Measurements from ENCODE around the gene RPL5.

The RPL5 gene

GRCh38 chr1:92883297-92883696 is 51.5 kb downstream of the RPL5 start:
- DNase-seq (ENCODE audit: low read depth), result no peak
- H3K4me3 ChIP-seq (ENCODE audit: low read depth, low read length), result no peak overlapping the region
- TF ChIP-seq CTCF (IDR thresholded peaks at IDR 0.05; ENCODE audit: low read depth, low read length, missing control alignments), result no peak

- no peak for TF ChIP-seq CTCF (IDR thresholded peaks at IDR 0.05; ENCODE audit: low read depth, low read length, missing control alignments)
- no peak overlapping the region for H3K4me3 ChIP-seq (ENCODE audit: low read depth, low read length)
- no peak for DNase-seq (ENCODE audit: low read depth)
These were observed 52.4 kb downstream of the RPL5 start for GRCh38 chr1:92884195-92884594.

- no peak overlapping the region for H3K4me3 ChIP-seq (ENCODE audit: low read depth, low read length)
- no peak for TF ChIP-seq CTCF (IDR thresholded peaks at IDR 0.05; ENCODE audit: low read depth, low read length, missing control alignments)
- no peak for DNase-seq (ENCODE audit: low read depth)
These were observed 55.1 kb downstream of the RPL5 start for GRCh38 chr1:92886886-92887419.

- no peak for TF ChIP-seq CTCF (IDR thresholded peaks at IDR 0.05; ENCODE audit: low read depth, low read length, missing control alignments)
- DNase-seq (ENCODE audit: low read depth), result no peak
- H3K4me3 ChIP-seq (ENCODE audit: low read depth, low read length), result no peak overlapping the region
These were observed 55.6 kb downstream of the RPL5 start for GRCh38 chr1:92887465-92887864.
